AG08396 (cell line): ENCODE data around the gene CCR1.
"Not testable (repeated sequence)": the region's sequence is repeated elsewhere in the genome, so short reads cannot be mapped to it uniquely, and the experiment has no call there.

Experiments
- DNase-seq: peaks from one replicate; pipeline ENCODE4 v3.0.0; 2012; ENCODE audit warnings: low spot score, mixed read lengths

The CCR1 gene

GRCh38 chr3:46209746-46210470 is 1.8 kb upstream of the CCR1 start:
- peak; percentile 32 for DNase-seq

- DNase-seq, result no peak
These were observed 940 bp upstream of the CCR1 start for GRCh38 chr3:46209053-46209452.

- DNase-seq, result not testable (repeated sequence)
These were observed 599 bp downstream of the CCR1 start for GRCh38 chr3:46207514-46207913.

GRCh38 chr3:46206282-46207015 is 1.7 kb downstream of the CCR1 start:
- no peak for DNase-seq

GRCh38 chr3:46205286-46205960 is 2.7 kb downstream of the CCR1 start:
- no peak for DNase-seq

DNA sequence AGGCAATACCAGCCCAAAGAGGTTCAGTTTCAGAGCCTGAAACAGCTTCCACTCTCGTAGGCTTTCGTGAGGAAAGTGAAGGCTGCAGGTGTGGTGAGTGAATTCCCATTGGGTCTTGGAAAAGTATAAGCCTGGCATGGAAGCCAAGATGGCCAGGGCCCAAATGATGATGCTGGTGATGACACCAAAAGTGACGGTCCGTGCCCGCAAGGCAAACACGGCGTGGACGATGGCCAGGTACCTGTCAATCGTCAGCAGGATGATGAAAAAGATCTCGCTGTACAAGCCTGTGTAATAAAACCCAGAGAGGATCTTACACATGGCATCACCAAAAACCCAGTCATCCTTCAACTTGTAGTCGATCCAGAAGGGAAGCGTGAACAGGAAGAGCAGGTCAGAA is 4.4 kb downstream of the CCR1 start:
- no peak for DNase-seq

GRCh38 chr3:46202535-46202934 is 5.6 kb downstream of the CCR1 start:
- no peak for DNase-seq

DNA sequence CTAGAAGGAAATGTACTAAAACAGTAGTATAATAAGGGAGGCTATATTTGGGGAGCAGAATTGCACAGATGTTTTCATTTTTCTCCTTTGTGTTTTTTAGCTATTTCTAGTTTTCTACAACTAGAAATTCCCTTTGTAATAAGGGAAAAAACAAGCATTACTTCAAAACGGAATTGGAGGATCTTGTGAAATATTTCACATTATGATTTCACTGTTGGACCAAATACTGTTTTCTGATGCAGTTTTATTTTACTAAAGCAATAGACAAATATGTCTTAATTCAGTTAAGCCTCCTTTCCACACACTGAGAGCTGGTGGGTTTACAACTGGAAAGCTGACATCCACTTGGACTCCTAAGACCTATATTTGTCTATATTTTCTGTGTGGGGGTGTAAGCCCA is 7.3 kb downstream of the CCR1 start:
- DNase-seq, result no peak

GRCh38 chr3:46200211-46200610 is 7.9 kb downstream of the CCR1 start:
- no peak for DNase-seq

GRCh38 chr3:46196261-46196957 is 11.7 kb downstream of the CCR1 start:
- DNase-seq, result no peak

GRCh38 chr3:46194868-46195553 is 13.1 kb downstream of the CCR1 start:
- DNase-seq, result no peak

DNA sequence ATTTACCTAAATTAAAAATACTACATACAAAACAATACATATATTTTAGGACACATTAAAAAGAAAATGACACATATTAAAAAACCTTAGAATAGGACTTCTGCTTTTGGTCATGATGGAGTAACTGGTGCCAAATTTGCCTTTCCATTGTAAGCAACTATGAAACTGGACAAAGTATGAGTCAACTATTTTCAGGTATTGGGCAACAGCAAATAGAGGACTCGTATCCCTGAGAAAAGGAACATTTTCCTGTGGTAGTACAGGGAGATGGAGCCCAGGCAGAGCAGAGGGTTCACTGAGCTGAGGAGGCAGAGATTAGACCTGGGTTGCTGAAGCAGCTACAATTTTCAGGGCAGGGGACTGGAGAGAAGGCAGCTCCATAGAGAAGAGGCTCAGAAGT is 14.7 kb downstream of the CCR1 start:
- DNase-seq, result no peak

DNA sequence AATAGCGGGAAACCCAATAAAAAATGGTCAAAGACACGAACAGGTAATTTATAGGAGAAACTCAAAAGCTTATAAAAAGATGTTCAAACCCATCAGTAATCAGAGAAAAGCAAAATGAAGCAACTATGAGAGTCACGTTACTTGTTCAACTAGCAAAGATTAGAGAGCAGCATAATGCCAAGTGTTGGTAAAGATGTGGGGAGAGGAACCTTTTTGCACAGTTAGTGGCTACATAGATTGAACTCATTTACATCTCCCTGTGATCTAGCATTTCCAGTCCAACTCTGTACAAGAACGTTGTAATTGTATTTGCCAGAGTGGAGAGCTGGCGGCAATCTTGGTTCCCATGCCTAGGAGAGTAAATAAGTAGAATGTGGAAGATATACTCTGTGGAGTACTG is 15.2 kb downstream of the CCR1 start:
- no peak for DNase-seq

DNA sequence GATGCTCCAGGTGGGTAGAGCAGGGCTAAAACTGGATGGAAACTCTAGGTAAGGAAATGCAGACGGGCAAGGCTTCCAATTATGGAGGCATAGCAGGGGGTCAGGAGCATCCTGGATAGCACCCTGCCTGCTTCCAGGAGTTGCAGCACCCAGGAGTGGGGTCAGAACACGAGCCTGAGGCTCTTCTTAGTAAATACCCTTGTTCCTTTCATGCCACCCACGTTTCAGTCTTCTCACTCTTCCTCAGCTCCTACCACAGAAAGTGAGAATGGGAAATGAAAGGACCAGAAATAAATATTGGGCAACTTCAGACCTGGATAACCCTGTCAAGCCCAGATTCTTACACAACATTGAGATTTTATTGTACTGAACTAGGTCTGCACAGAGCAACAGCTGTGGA is 16.4 kb downstream of the CCR1 start:
- DNase-seq, result no peak

DNA sequence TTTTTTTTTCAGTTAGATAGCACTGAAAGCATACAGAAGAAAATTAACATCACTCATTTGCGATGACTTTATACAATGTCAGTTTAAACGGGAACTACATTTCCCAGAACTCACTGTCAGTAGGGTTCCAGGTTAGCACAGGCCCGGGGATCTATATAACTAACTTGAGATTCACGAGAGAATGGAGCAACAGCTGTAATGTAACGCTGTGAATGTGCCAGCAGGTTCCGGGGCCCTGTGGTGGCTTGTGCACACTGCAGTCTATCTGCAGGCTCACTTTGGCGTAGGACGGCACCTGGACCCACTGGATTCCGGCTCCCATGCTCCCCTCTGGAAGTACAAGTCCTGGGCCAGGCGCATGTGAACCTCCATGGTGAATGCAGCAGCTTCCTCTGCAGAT is 19.4 kb downstream of the CCR1 start:
- no peak for DNase-seq

GRCh38 chr3:46187876-46188275 is 20.2 kb downstream of the CCR1 start:
- no peak for DNase-seq

GRCh38 chr3:46187341-46187700 is 20.8 kb downstream of the CCR1 start:
- DNase-seq, result no peak

- no peak for DNase-seq
These were observed 21.4 kb downstream of the CCR1 start for GRCh38 chr3:46186471-46187340.

DNA sequence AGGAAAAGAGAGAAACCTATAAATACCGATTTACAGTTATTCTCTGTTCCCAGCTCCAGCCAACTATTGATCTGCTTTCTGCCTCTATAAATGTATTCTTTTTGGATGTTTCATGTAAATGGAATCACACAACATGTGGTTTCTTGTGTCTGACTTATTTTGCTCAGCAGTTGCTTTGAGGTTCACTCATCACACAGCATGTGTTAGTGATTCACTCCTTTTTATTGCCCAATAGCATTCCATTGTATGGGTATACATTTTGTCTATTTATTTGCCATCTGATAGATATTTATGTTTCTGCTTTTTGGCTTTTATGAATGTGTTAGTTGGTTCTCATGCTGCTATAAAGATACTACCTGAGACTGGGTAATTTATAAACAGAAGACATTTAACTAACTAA is 23.6 kb downstream of the CCR1 start:
- no peak for DNase-seq

GRCh38 chr3:46183330-46183729 is 24.8 kb downstream of the CCR1 start:
- DNase-seq, result no peak
